Measurements from ENCODE around the gene BICD2.
A peak's percentile ranks its signal among the peaks of the same experiment; 100 is the strongest.
"Not testable (repeated sequence)": the region's sequence is repeated elsewhere in the genome, so short reads cannot be mapped to it uniquely, and the experiment has no call there.

The BICD2 gene

GRCh38 chr9:92764381-92764987, at the start of gene BICD2:
Gene BICD2, minus strand, starts transcription at chr9:92764833. Its CDS starts 89 bp downstream, at chr9:92764744.
- DNase-seq = no peak

GRCh38 chr9:92809629-92810326, 45.1 kb upstream of the BICD2 start:
- DNase-seq = not testable (repeated sequence)

GRCh38 chr9:92808726-92809451, 44.3 kb upstream of the BICD2 start:
- peak; percentile 52 for DNase-seq

- DNase-seq = peak; percentile 21
Measured at GRCh38 chr9:92807757-92808725, 43.4 kb upstream of the BICD2 start.

- no peak for DNase-seq
Measured at GRCh38 chr9:92807031-92807756, 42.6 kb upstream of the BICD2 start.

- no peak for DNase-seq
Measured at GRCh38 chr9:92804727-92805126, 40.1 kb upstream of the BICD2 start.

GRCh38 chr9:92798358-92798757, 33.7 kb upstream of the BICD2 start:
- no peak for DNase-seq

- not testable (repeated sequence) for DNase-seq
Measured at GRCh38 chr9:92796337-92796804, 31.7 kb upstream of the BICD2 start.

GRCh38 chr9:92795598-92796336, 31.1 kb upstream of the BICD2 start:
- DNase-seq = no peak

GRCh38 chr9:92795000-92795399, 30.4 kb upstream of the BICD2 start:
- no peak for DNase-seq

GRCh38 chr9:92794426-92794825, 29.8 kb upstream of the BICD2 start:
- no peak for DNase-seq

GRCh38 chr9:92790542-92791527, 26.2 kb upstream of the BICD2 start:
- DNase-seq = peak; percentile 75

- no peak for DNase-seq
Measured at GRCh38 chr9:92786298-92786697, 21.7 kb upstream of the BICD2 start.

GRCh38 chr9:92781899-92782298, 17.3 kb upstream of the BICD2 start:
- DNase-seq = no peak

GRCh38 chr9:92780206-92780605, 15.6 kb upstream of the BICD2 start:
- DNase-seq = no peak

GRCh38 chr9:92775466-92775865, 10.8 kb upstream of the BICD2 start:
- no peak for DNase-seq

- DNase-seq = no peak
Measured at GRCh38 chr9:92774274-92774673, 9.6 kb upstream of the BICD2 start.

- no peak for DNase-seq
Measured at GRCh38 chr9:92773810-92774209, 9.2 kb upstream of the BICD2 start.

- no peak for DNase-seq
Measured at GRCh38 chr9:92771309-92771708, 6.7 kb upstream of the BICD2 start.
